Measurements from ENCODE around the gene SCAMP3.

Gene SCAMP3

DNA sequence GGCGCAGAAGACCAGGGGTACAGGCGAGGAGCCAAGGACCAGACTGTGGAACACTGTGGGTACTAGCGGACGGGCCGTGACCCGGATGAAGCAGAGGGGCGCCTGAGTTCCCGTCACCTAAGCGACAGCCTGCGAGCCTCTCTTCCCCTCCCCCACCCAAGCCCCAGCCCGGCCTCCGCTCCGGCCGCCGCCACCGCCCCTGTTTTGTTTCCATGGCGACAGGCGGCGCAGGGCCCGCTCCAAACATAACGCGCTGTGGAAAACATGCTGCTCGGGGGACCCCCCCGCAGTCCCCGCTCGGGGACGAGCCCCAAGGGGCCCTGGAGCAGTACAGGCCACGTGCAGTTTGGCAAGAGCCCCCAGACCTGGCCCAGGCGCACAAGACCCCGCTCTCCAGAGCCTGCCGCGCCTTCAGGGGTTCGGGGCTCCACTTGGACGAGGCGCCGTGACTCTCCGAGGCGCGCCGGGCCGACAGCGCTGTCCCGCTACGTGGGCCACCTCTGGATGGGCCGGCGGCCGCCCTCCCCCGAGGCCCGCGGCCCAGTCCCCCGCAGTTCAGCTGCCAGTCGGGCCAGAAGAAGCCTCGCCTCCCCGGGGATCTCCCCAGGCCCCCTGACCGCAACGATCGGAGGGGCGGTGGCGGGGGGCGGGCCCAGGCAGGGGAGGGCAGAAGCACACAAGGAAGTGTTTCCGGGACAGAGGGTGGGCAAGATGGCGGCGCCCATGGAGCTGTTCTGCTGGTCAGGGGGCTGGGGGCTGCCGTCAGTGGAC, 53.4 kb downstream of the SCAMP3 start, which contains the start of gene MTX1:
Gene MTX1 (plus strand): TSS at position 155 of the 771 bp plus-strand sequence. CDS start 110 bp downstream, at position 265.
- peak; percentile 93 for DNase-seq (ENCODE audit: low spot score)
- in situ Hi-C loops (cut with MboI; ENCODE audit: low sequenced_read_pairs, unreplicated experiment): no loop called here
- TF ChIP-seq, protein P1, sequence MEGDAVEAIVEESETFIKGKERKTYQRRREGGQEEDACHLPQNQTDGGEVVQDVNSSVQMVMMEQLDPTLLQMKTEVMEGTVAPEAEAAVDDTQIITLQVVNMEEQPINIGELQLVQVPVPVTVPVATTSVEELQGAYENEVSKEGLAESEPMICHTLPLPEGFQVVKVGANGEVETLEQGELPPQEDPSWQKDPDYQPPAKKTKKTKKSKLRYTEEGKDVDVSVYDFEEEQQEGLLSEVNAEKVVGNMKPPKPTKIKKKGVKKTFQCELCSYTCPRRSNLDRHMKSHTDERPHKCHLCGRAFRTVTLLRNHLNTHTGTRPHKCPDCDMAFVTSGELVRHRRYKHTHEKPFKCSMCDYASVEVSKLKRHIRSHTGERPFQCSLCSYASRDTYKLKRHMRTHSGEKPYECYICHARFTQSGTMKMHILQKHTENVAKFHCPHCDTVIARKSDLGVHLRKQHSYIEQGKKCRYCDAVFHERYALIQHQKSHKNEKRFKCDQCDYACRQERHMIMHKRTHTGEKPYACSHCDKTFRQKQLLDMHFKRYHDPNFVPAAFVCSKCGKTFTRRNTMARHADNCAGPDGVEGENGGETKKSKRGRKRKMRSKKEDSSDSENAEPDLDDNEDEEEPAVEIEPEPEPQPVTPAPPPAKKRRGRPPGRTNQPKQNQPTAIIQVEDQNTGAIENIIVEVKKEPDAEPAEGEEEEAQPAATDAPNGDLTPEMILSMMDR (IDR thresholded peaks at IDR 0.05; ENCODE audit: borderline replicate concordance, control extremely low read depth, extremely low read depth, insufficient read depth, missing control alignments): no peak

DNA sequence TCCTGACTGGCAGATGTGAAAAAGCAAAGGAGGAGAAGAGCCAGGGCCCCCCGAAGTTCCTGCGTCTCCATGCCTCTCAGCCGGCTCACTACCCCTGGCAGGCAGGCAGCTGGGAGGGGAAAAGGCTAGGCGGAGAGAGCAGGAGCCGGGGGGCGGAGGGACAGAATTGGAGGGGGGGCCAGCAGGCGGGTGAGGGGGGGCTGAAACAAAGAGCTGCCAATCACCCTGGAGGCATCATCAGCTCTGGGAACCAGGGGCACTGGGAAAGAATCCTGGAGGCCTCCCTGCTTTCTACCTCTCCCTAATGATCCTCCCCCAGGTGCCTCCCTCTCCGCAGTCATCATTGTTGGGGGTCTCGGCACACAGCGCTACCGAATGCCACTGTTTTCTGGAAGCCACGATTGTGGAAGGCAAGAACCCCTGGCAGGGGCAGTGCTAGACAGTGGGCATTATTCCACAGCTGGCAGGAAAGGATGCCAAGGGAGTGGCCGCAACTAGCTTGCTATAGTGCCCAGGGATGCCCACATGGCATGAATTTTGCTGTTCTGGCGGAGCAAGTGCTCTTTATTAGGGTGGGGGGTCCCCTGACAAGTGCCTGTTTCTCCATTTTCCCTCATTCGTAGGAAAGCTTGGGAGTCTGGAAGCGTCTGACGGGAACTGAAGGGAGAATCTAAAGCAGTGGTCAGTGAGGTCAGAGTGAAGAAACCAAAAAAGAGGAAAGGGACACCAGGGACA, 54.2 kb downstream of the SCAMP3 start, which contains the start of gene THBS3:
Gene THBS3 (minus strand): TSS at position 92 of the 735 bp plus-strand sequence. CDS start 21 bp downstream, at position 71.
- in situ Hi-C loops (cut with MboI; ENCODE audit: low sequenced_read_pairs, unreplicated experiment): no loop called here
- DNase-seq (ENCODE audit: low spot score): no peak
- TF ChIP-seq, protein P1 (IDR thresholded peaks at IDR 0.05; ENCODE audit: borderline replicate concordance, control extremely low read depth, extremely low read depth, insufficient read depth, missing control alignments): no peak

DNA sequence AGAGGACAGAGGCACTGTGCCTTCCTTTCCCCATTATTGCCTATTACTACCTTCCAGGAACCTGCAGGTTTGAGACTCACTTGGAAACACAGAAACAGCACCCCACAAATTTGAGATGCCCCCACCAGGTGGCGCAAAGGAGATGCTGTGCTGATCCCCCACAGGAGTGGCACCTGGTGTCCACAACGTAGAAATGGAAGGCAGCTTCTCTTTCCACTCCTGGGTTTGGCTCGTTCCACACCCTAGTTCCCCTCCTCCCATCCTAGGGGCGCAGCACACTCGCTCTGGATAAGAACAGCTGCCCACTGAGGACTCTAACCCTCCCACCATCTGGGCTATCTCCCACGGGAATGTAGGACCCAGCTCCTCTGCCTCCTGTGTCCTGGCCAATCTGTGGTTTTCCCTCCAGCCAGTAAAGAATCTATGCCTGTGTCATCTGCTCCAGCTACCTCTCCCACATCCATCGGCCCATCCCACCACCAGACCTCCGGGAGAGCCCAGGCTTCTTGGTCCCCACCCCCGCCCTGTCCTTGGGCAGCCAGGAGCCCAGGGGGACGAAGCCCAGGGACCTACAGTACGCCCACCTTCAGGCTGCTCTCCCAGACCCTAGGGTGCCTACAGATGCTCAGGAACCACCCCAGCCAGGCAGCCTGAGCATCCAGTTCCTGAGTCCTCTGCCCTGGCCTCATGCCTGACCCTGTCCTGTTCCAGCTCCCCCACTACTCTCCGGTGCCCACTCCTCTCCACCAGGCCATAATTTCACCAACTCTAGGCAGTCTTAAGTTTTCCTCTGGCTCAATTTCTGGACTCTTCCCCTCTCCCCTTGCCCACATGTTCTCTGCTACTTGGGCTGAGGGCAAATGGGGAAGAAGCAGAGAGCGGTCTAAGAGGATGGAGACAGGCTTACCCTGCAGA, 55.0 kb downstream of the SCAMP3 start:
- in situ Hi-C loops (cut with MboI; ENCODE audit: low sequenced_read_pairs, unreplicated experiment): no loop called here
- peak; percentile 87 for DNase-seq (ENCODE audit: low spot score)
- TF ChIP-seq, protein P1 (IDR thresholded peaks at IDR 0.05; ENCODE audit: borderline replicate concordance, control extremely low read depth, extremely low read depth, insufficient read depth, missing control alignments): peak; percentile 71

Measured in GM13976 (cell line).